IPS-18a (cell line): Measurements from ENCODE around the gene ARHGAP26.

ENCODE experiments used
- H3K27ac ChIP-seq: one replicate; pipeline ENCODE4 v1.5.1; 2013; ENCODE audit warnings: low read length
- H3K27me3 ChIP-seq: one replicate; pipeline ENCODE4 v1.6.1; 2013; ENCODE audit warnings: mild to moderate bottlenecking, low read length; ENCODE audit not compliant: control insufficient read depth, insufficient read depth
- H3K36me3 ChIP-seq: one replicate; pipeline ENCODE4 v1.6.1; 2013; ENCODE audit warnings: low read depth, low read length; ENCODE audit not compliant: control insufficient read depth
- H3K4me1 ChIP-seq: one replicate; pipeline ENCODE4 v1.6.1; 2013; ENCODE audit warnings: low read depth, low read length; ENCODE audit not compliant: control insufficient read depth
- H3K4me3 ChIP-seq: one replicate; pipeline ENCODE4 v1.5.1; 2013; ENCODE audit warnings: low read length
- H3K9ac ChIP-seq: one replicate; pipeline ENCODE4 v1.6.1; 2013; ENCODE audit warnings: mild to moderate bottlenecking, low read length, moderate library complexity
- H3K9me3 ChIP-seq: one replicate; pipeline ENCODE4 v1.6.1; 2013; ENCODE audit warnings: low read depth, low read length; ENCODE audit not compliant: control insufficient read depth

Gene ARHGAP26

GRCh38 chr5:143181173-143181572, 411.0 kb downstream of the ARHGAP26 start:
- Histone ChIP-seq H3K4me3 (no peak overlapping the region), H3K9ac (no peak overlapping the region), H3K9me3 (no peaks in the 10 kb centered on the region), H3K4me1 (no peaks in the 10 kb centered on the region), H3K27me3 (no peaks in the 10 kb centered on the region), H3K27ac (no peak overlapping the region), H3K36me3 (no peaks in the 10 kb centered on the region)

- Histone ChIP-seq H3K9ac (no peak overlapping the region), H3K9me3 (no peaks in the 10 kb centered on the region), H3K27me3 (no peaks in the 10 kb centered on the region), H3K27ac (no peak overlapping the region), H3K4me1 (no peaks in the 10 kb centered on the region), H3K36me3 (no peaks in the 10 kb centered on the region), H3K4me3 (no peak overlapping the region)
Measured at GRCh38 chr5:143182106-143182505, 411.9 kb downstream of the ARHGAP26 start.

DNA sequence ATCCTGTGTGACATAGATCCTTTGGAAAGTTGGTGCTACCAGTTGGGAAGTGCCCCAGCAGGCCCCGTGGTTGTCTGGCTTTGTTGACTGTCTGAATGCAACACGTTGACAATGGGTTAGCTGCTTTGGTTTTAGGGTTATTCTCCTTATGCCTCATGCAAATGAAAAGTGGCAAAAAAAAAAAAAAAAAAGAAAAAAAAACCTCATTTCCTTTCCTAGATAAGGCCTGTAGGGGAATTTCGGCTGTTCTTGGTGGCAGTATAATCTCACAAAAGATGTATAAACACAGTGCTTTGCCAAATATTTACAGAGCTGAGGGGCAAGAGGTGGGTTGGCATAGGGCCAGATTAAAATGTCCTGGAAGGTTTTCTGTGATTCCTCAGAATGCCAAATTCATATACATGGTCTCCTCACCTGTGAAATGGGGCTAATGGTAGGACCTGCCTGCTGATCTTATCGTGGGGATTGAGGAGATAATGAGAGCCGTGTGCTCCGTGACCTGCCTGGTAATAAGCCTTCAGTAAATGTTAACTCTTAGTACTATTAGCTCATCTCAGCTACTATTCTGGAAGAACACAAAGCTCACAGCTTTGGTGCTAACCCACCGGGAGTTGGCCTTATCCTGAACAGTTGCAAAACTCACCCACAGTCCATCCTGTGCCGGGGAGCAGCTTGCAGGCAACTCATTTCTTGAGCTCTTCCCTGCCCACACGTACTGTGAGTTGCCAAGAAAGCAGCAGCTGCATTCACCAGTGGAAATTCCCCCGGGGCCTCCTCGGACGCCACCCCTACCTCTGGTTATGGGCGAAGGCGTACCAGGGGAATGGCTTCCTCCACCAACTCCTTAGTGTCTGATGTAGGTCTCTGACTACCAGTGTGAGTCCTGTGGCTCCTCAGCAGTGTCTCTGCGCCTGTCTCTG, 413.0 kb downstream of the ARHGAP26 start:
- no peak overlapping the region for H3K27ac ChIP-seq
- H3K36me3 ChIP-seq: no peaks in the 10 kb centered on the region
- H3K27me3 ChIP-seq: no peaks in the 10 kb centered on the region
- no peaks in the 10 kb centered on the region for H3K9me3 ChIP-seq
- no peak overlapping the region for H3K9ac ChIP-seq
- no peak overlapping the region for H3K4me3 ChIP-seq
- no peaks in the 10 kb centered on the region for H3K4me1 ChIP-seq

- Histone ChIP-seq H3K36me3 (no peaks in the 10 kb centered on the region), H3K9me3 (no peaks in the 10 kb centered on the region), H3K4me3 (no peak overlapping the region), H3K27me3 (no peaks in the 10 kb centered on the region), H3K4me1 (no peaks in the 10 kb centered on the region), H3K9ac (no peak overlapping the region), H3K27ac (no peak overlapping the region)
Measured at GRCh38 chr5:143183989-143184388, 413.8 kb downstream of the ARHGAP26 start.

DNA sequence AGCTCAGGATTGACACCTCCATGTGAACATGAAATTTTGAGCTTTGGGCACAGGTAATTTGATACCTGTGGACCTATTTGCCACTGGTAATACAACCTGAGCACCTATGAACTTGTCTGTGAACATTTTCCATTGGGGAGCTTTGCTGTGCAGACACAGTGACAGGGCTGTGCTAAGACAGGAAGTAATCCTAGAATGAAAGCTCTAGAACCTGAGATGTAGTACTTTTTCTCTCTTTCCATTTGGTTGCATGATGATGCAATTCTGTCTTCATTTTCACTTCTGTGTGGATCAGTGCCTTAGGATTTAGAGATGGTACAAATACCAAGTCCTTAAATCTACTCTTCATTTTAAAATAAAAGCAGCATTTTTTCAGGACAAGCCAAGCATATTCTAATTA, 416.4 kb downstream of the ARHGAP26 start:
- no peaks in the 10 kb centered on the region for H3K36me3 ChIP-seq
- H3K27me3 ChIP-seq: no peaks in the 10 kb centered on the region
- no peak overlapping the region for H3K9ac ChIP-seq
- H3K27ac ChIP-seq: no peak overlapping the region
- H3K4me3 ChIP-seq: no peak overlapping the region
- no peaks in the 10 kb centered on the region for H3K4me1 ChIP-seq
- no peaks in the 10 kb centered on the region for H3K9me3 ChIP-seq

- Histone ChIP-seq H3K9ac (no peak overlapping the region), H3K27ac (no peak overlapping the region), H3K27me3 (no peaks in the 10 kb centered on the region), H3K9me3 (no peaks in the 10 kb centered on the region), H3K4me3 (no peak overlapping the region), H3K36me3 (no peaks in the 10 kb centered on the region), H3K4me1 (no peaks in the 10 kb centered on the region)
Measured at GRCh38 chr5:143187495-143187894, 417.3 kb downstream of the ARHGAP26 start.

DNA sequence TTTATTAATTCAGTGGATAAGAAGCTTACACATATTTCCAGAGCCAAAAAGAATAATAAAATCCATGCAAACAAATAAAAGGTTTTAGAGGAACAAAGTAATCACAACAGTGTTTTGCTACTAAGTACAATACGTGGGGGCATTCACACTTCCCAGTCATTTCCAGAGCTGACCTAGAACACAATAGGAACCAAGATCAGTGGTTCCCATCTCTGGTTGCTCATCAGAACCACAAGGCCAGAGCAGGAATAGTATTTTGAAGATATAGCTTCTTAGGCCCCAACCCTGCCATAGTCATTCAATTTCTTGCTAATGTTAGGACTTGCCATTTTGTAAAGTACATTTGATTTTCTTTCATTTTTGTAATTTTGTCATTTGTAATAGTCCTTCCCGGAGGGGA, 417.9 kb downstream of the ARHGAP26 start:
- H3K27ac ChIP-seq: no peak overlapping the region
- no peak overlapping the region for H3K4me3 ChIP-seq
- H3K4me1 ChIP-seq: no peaks in the 10 kb centered on the region
- H3K9ac ChIP-seq: no peak overlapping the region
- H3K9me3 ChIP-seq: no peaks in the 10 kb centered on the region
- no peaks in the 10 kb centered on the region for H3K27me3 ChIP-seq
- no peaks in the 10 kb centered on the region for H3K36me3 ChIP-seq

- Histone ChIP-seq H3K27me3 (no peaks in the 10 kb centered on the region), H3K4me1 (no peaks in the 10 kb centered on the region), H3K36me3 (no peaks in the 10 kb centered on the region), H3K27ac (no peak overlapping the region), H3K4me3 (no peak overlapping the region), H3K9me3 (no peaks in the 10 kb centered on the region), H3K9ac (no peak overlapping the region)
Measured at GRCh38 chr5:143188692-143189091, 418.5 kb downstream of the ARHGAP26 start.

DNA sequence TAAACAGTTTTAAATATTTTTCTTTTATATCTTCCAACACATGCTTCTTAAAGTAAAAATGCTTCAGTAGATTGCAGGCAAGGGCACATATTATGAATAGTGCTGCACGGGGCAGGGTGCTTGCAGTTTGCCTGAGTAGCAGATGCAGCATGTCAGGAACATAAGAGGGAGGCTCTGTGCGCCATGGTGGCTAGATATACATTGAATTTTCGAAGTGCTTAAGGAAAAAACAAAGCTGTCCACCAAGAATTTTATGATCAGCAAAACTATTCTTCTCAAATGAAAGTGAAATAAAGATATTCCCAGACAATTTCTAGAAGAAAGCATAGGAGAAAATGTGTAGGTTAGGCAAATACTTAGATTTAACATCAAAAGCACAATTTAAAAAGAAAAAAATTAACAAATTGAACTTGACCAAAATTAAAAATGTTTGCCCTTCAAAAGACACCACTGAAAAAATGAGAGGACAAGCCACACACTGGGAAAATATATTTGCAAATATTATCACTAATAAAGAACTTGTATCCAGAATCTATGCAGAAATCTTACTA, 420.2 kb downstream of the ARHGAP26 start:
- Histone ChIP-seq H3K4me1 (peaks cover 2% of the 10 kb centered on the region), H3K27ac (no peak overlapping the region), H3K9ac (no peak overlapping the region), H3K9me3 (no peaks in the 10 kb centered on the region), H3K4me3 (no peak overlapping the region), H3K36me3 (no peaks in the 10 kb centered on the region), H3K27me3 (no peaks in the 10 kb centered on the region)

- H3K4me3 ChIP-seq: no peak overlapping the region
- peaks cover 2% of the 10 kb centered on the region for H3K4me1 ChIP-seq
- no peaks in the 10 kb centered on the region for H3K36me3 ChIP-seq
- H3K27me3 ChIP-seq: no peaks in the 10 kb centered on the region
- no peaks in the 10 kb centered on the region for H3K9me3 ChIP-seq
- no peak overlapping the region for H3K27ac ChIP-seq
- no peak overlapping the region for H3K9ac ChIP-seq
Measured at GRCh38 chr5:143191720-143192119, 421.5 kb downstream of the ARHGAP26 start.

GRCh38 chr5:143192191-143192900, 422.2 kb downstream of the ARHGAP26 start:
- Histone ChIP-seq H3K27me3 (no peaks in the 10 kb centered on the region), H3K4me1 (peaks cover 2% of the 10 kb centered on the region), H3K27ac (no peak overlapping the region), H3K9ac (no peak overlapping the region), H3K4me3 (no peak overlapping the region), H3K9me3 (no peaks in the 10 kb centered on the region), H3K36me3 (no peaks in the 10 kb centered on the region)
